ENCODE results near the gene FAM234A.
A peak's percentile ranks its signal among the peaks of the same experiment; 100 is the strongest.

FAM234A gene

GRCh38 chr16:309476-309875 lies 74.9 kb downstream of the FAM234A start:
- DNase-seq (ENCODE audit: low spot score): no peak
- TF ChIP-seq CTCF (IDR thresholded peaks at IDR 0.05; ENCODE audit: extremely low read depth, insufficient read depth, missing control alignments): peak; percentile 18
- in situ Hi-C loops (cut with MboI; ENCODE audit: low pct_unique_long_range_greater_than_20kb, low sequenced_read_pairs, unreplicated experiment): no loop called here

- in situ Hi-C loops (cut with MboI; ENCODE audit: low pct_unique_long_range_greater_than_20kb, low sequenced_read_pairs, unreplicated experiment): no loop called here
- no peak for TF ChIP-seq CTCF (IDR thresholded peaks at IDR 0.05; ENCODE audit: extremely low read depth, insufficient read depth, missing control alignments)
- DNase-seq (ENCODE audit: low spot score): no peak
Measured at GRCh38 chr16:311725-312124, 77.1 kb downstream of the FAM234A start.

- in situ Hi-C loops (cut with MboI; ENCODE audit: low pct_unique_long_range_greater_than_20kb, low sequenced_read_pairs, unreplicated experiment): no loop called here
Measured at GRCh38 chr16:314351-314750, 79.7 kb downstream of the FAM234A start.

GRCh38 chr16:314795-315299 lies 80.2 kb downstream of the FAM234A start:
- in situ Hi-C loops (cut with MboI; ENCODE audit: low pct_unique_long_range_greater_than_20kb, low sequenced_read_pairs, unreplicated experiment): no loop called here
- TF ChIP-seq CTCF (IDR thresholded peaks at IDR 0.05; ENCODE audit: extremely low read depth, insufficient read depth, missing control alignments): no peak
- no peak for DNase-seq (ENCODE audit: low spot score)

More at GRCh38 chr16:314351-314750, 79.7 kb downstream of the FAM234A start:
- TF ChIP-seq CTCF (IDR thresholded peaks at IDR 0.05; ENCODE audit: extremely low read depth, insufficient read depth, missing control alignments): no peak
- DNase-seq (ENCODE audit: low spot score): no peak
